Astrocyte (in vitro differentiated cells and primary cell): ENCODE measurements around the gene CYP3A4. TPM values are rescaled to one million over a fixed set of nuclear protein-coding genes. Genes with fewer than 3 reads are reported as not detected.
A peak's percentile ranks its signal among the peaks of the same experiment; 100 is the strongest.
"Not testable (repeated sequence)": the region's sequence is repeated elsewhere in the genome, so short reads cannot be mapped to it uniquely, and the experiment has no call there.

Experiments
- DNase-seq: peaks from one replicate; pipeline ENCODE4 v3.0.0-alpha.2; 2010; ENCODE audit warnings: low read depth
- FAIRE-seq: peaks from 2 replicates; lab custom pipeline; 2011; peaks lifted over from hg19 to GRCh38; lab: Jason Lieb, UNC
- H2AFZ ChIP-seq: 2 replicates; pipeline ENCODE4 v1.6.0; 2012; ENCODE audit warnings: low read depth, low read length, inconsistent platforms
- H3K27ac ChIP-seq: 2 replicates; pipeline ENCODE4 v1.5.1; 2011; ENCODE audit warnings: low read depth, low read length, inconsistent platforms
- H3K27me3 ChIP-seq: 2 replicates; pipeline ENCODE4 v1.6.0; 2011; ENCODE audit warnings: low read length, inconsistent platforms; ENCODE audit not compliant: insufficient read depth
- H3K36me3 ChIP-seq: 2 replicates; pipeline ENCODE4 v1.5.1; 2011; ENCODE audit warnings: low read length, inconsistent platforms; ENCODE audit not compliant: insufficient read depth
- H3K4me1 ChIP-seq: 2 replicates; pipeline ENCODE4 v1.5.1; 2011; ENCODE audit warnings: low read length, inconsistent platforms; ENCODE audit not compliant: insufficient read depth
- H3K4me2 ChIP-seq: 2 replicates; pipeline ENCODE4 v1.6.0; 2012; ENCODE audit warnings: low read length, inconsistent platforms
- H3K4me3 ChIP-seq: 2 replicates; pipeline ENCODE4 v1.5.1; 2011; ENCODE audit warnings: low read depth, mild to moderate bottlenecking, low read length, inconsistent platforms; ENCODE audit not compliant: insufficient read depth
- H3K79me2 ChIP-seq: 2 replicates; pipeline ENCODE4 v1.6.0; 2012; ENCODE audit warnings: mild to moderate bottlenecking, low read length, inconsistent platforms; ENCODE audit not compliant: insufficient read depth
- H3K9ac ChIP-seq: 2 replicates; pipeline ENCODE4 v1.6.0; 2012; ENCODE audit warnings: mild to moderate bottlenecking, low read length, inconsistent platforms
- H3K9me3 ChIP-seq: 2 replicates; pipeline ENCODE4 v1.5.1; 2012; ENCODE audit warnings: low read depth, mild to moderate bottlenecking, low read length, inconsistent platforms; ENCODE audit not compliant: insufficient read depth
- H4K20me1 ChIP-seq: 2 replicates; pipeline ENCODE4 v1.6.0; 2012; ENCODE audit warnings: low read length, inconsistent platforms; ENCODE audit not compliant: insufficient read depth
- H3K27ac Mint-ChIP-seq: one replicate; pipeline ENCODE4 v1.8.0; 2021; ENCODE audit warnings: mild to moderate bottlenecking, mixed read lengths; ENCODE audit not compliant: unreplicated experiment
- H3K27me3 Mint-ChIP-seq: one replicate; pipeline ENCODE4 v1.8.0; 2021; ENCODE audit warnings: low read depth, mixed read lengths; ENCODE audit not compliant: unreplicated experiment
- H3K36me3 Mint-ChIP-seq: one replicate; pipeline ENCODE4 v1.8.0; 2021; ENCODE audit warnings: low read depth, mixed read lengths; ENCODE audit not compliant: unreplicated experiment
- H3K4me1 Mint-ChIP-seq: one replicate; pipeline ENCODE4 v1.8.0; 2021; ENCODE audit warnings: low read depth, mixed read lengths; ENCODE audit not compliant: unreplicated experiment
- H3K4me3 Mint-ChIP-seq: one replicate; pipeline ENCODE4 v1.8.0; 2021; ENCODE audit warnings: mild to moderate bottlenecking, moderate library complexity, mixed read lengths; ENCODE audit not compliant: unreplicated experiment
- H3K9me3 Mint-ChIP-seq: one replicate; pipeline ENCODE4 v1.8.0; 2021; ENCODE audit warnings: mild to moderate bottlenecking, mixed read lengths; ENCODE audit not compliant: unreplicated experiment
- CTCF ChIP-seq: IDR thresholded peaks from 2 replicates; pipeline ENCODE4 v1.5.1; 2011; ENCODE audit warnings: low read depth, mild to moderate bottlenecking, inconsistent platforms, low read length, moderate library complexity; ENCODE audit not compliant: insufficient read depth
- EZH2 ChIP-seq: IDR thresholded peaks from 2 replicates; pipeline ENCODE4 v1.6.1; 2012; ENCODE audit warnings: mild to moderate bottlenecking, low read length, inconsistent platforms; ENCODE audit not compliant: insufficient read depth
- total RNA-seq: library from RNA; stranded (reverse); gene quantifications from 2 replicates; pipeline ENCODE4 v1.2.1, GENCODE V29; 2021

Gene CYP3A4
- total RNA-seq, 1 donor from 2014 or later: not detected

- no peak overlapping the region for H3K4me3 Mint-ChIP-seq
- FAIRE-seq (no peak), DNase-seq (no peak)
- no peak overlapping the region for H3K27ac Mint-ChIP-seq
- Histone ChIP-seq H3K27me3 (peaks cover 4% of the 10 kb centered on the region), H4K20me1 (no peaks in the 10 kb centered on the region), H3K4me2 (no peak overlapping the region), H3K79me2 (no peaks in the 10 kb centered on the region), H3K4me1 (no peaks in the 10 kb centered on the region), H3K36me3 (no peaks in the 10 kb centered on the region), H3K9me3 (no peaks in the 10 kb centered on the region), H2AFZ (no peak overlapping the region), H3K27ac (no peak overlapping the region), H3K4me3 (no peak overlapping the region), H3K9ac (no peak overlapping the region)
- TF ChIP-seq EZH2 (no peak), CTCF (no peak)
- H3K27me3 Mint-ChIP-seq: peaks cover 3% of the 10 kb centered on the region
- H3K36me3 Mint-ChIP-seq: no peaks in the 10 kb centered on the region
- peaks cover 2% of the 10 kb centered on the region for H3K9me3 Mint-ChIP-seq
- H3K4me1 Mint-ChIP-seq: peaks cover 11% of the 10 kb centered on the region
These were observed 31.6 kb downstream of the CYP3A4 start for GRCh38 chr7:99752356-99752755.

- peak; percentile 5 for FAIRE-seq
- H3K27ac Mint-ChIP-seq, H3K27ac ChIP-seq, H3K36me3 Mint-ChIP-seq, H3K27me3 ChIP-seq, H3K4me1 ChIP-seq, H3K9ac ChIP-seq, H3K9me3 Mint-ChIP-seq, H3K79me2 ChIP-seq, H3K9me3 ChIP-seq, H3K4me3 ChIP-seq, H3K36me3 ChIP-seq, H3K4me3 Mint-ChIP-seq, DNase-seq, H3K27me3 Mint-ChIP-seq, H4K20me1 ChIP-seq, H2AFZ ChIP-seq: not testable (repeated sequence)
- peaks cover 11% of the 10 kb centered on the region for H3K4me1 Mint-ChIP-seq
- peak overlapping the region; percentile 30 for H3K4me2 ChIP-seq
These were observed 32.5 kb downstream of the CYP3A4 start for GRCh38 chr7:99751322-99752052.

DNA sequence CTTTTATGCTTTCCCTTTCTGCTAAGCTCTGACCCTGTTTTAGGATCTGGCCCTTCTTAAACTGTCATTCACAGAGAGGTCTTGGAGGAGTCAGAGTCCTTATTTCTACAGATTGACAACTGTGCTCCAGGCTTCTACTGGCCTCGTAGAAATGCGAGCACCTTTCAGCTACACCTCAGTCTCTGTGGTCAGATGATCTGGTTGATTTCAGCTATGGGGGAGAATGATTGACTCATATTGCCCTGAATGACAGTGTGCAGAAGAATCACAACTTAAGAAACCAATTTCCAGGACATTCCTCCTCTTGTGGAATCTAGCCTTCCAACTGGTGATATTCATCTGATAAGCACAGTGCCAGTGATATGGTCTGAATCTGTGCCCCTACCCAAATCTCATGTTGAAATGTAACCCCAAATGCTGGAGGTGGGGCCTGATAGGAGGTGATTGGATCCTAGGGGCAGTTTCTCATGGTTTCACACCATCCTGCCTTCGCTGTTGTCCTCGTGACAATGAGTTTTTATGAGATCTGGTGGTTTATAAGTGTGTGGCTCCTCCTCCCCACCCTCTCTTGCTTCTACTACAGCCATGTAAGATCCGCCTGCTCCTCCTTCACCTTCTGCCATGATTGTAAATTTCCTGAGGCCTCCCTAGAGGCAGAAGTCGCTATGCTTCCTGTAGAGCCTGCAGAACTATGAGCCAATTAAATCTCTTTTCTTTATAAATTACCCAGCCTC, 35.0 kb downstream of the CYP3A4 start:
- H3K9me3 Mint-ChIP-seq: peaks cover 2% of the 10 kb centered on the region
- H3K27ac Mint-ChIP-seq: peak overlapping the region; percentile 4

DNA sequence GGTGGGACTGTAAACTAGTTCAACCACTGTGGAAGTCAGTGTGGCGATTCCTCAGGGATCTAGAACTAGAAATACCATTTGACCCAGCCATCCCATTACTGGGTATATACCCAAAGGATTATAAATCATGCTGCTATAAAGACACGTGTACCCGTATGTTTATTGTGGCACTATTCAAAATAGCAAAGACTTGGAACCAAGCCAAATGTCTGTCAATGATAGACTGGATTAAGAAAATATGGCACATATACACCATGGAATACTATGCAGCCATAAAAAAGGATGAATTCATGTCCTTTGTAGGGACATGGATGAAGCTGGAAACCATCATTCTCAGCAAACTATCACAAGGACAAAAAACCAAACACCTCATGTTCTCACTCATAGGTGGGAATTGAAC, 37.1 kb downstream of the CYP3A4 start:
- not testable (repeated sequence) for H3K4me1 Mint-ChIP-seq, FAIRE-seq, H3K27ac Mint-ChIP-seq, H3K9ac ChIP-seq, H3K27ac ChIP-seq, H3K27me3 ChIP-seq, H4K20me1 ChIP-seq, H3K79me2 ChIP-seq, H3K36me3 Mint-ChIP-seq, H3K4me3 ChIP-seq, DNase-seq, H3K4me2 ChIP-seq, H3K27me3 Mint-ChIP-seq, H3K4me3 Mint-ChIP-seq, H3K9me3 Mint-ChIP-seq, H3K36me3 ChIP-seq, H3K4me1 ChIP-seq, H2AFZ ChIP-seq, H3K9me3 ChIP-seq

More for the DNA sequence above, 35.0 kb downstream of the CYP3A4 start:
- peaks cover 11% of the 10 kb centered on the region for H3K4me1 Mint-ChIP-seq
- H3K9me3 ChIP-seq: no peaks in the 10 kb centered on the region
- FAIRE-seq: no peak
- H3K27ac ChIP-seq: no peak overlapping the region
- no peak overlapping the region for H3K9ac ChIP-seq
- H3K27me3 ChIP-seq: peaks cover 4% of the 10 kb centered on the region
- no peaks in the 10 kb centered on the region for H3K79me2 ChIP-seq
- no peak overlapping the region for H3K4me3 Mint-ChIP-seq
- H3K27me3 Mint-ChIP-seq: peaks cover 3% of the 10 kb centered on the region
- H3K4me2 ChIP-seq: no peak overlapping the region
- TF ChIP-seq CTCF: no peak
- H2AFZ ChIP-seq: no peak overlapping the region
- no peak overlapping the region for H3K4me3 ChIP-seq
- H3K36me3 Mint-ChIP-seq: peaks cover 2% of the 10 kb centered on the region
- no peak for DNase-seq
- H3K4me1 ChIP-seq: no peaks in the 10 kb centered on the region
- no peaks in the 10 kb centered on the region for H3K36me3 ChIP-seq
- H4K20me1 ChIP-seq: no peaks in the 10 kb centered on the region
